Spleen (tissue), 7 donors: Measurements from ENCODE around the gene CMIP.

Experiments
- CTCF ChIP-seq, 11 experiments: fragments of 200-600 bp in 7 of 11; fragments of 450-650 bp in 4 of 11; sonication (generic) in 4 of 11; IDR thresholded peaks in 8 of 11; conservative IDR thresholded peaks in 3 of 11; 1 replicate in 7 of 11; 2 replicates in 4 of 11; pipeline versions ENCODE4 v1.4.0 to v1.8.0; 2016 to 2021; ENCODE audit warnings: antibody characterized with exemption in 11 of 11, inconsistent platforms in 4 of 11, mild to moderate bottlenecking in 1 of 11
- POLR2A ChIP-seq, 3 donors: fragments of 450-650 bp; IDR thresholded peaks; one replicate each; pipeline ENCODE4 v1.5.1; 2017; ENCODE audit warnings: antibody characterized with exemption in 3 of 3, mild to moderate bottlenecking in 1 of 3
- donor health status: DM: no; HTN: no; CAD: no; lungs with moderate emphysema.
- donor health status: DM: no; HTN: no; CAD: no.
- donor health status: DM: no; HTN: no; CAD: no.

GRCh38 chr16:81718637-81719036, 274.0 kb downstream of the CMIP start:
- TF ChIP-seq CTCF (IDR thresholded peaks at IDR 0.05 in 8 of 11, conservative IDR thresholded peaks at IDR 0.05 in 3 of 11) (no peak), POLR2A (IDR thresholded peaks at IDR 0.05) (no peak)
